ENCODE data around the gene MLN.

MLN gene

GRCh38 chr6:33790910-33791309 lies 12.9 kb downstream of the MLN start:
- ATAC-seq, result no peak
- no peak for TF ChIP-seq ZNF70 (CRISPR knock-in tag; IDR thresholded peaks at IDR 0.05)
- no peak for TF ChIP-seq CSDC2 (CRISPR knock-in tag; IDR thresholded peaks at IDR 0.05)
- no peak for TF ChIP-seq CSRNP3 (CRISPR knock-in tag; IDR thresholded peaks at IDR 0.05)
- no peak for TF ChIP-seq ARNTL (CRISPR knock-in tag; IDR thresholded peaks at IDR 0.05; ENCODE audit: borderline replicate concordance, low read depth)
- no peak for TF ChIP-seq ZNF565 (CRISPR knock-in tag; conservative IDR thresholded peaks at IDR 0.05; ENCODE audit: low read depth)
- no peak for TF ChIP-seq TCF4 (CRISPR knock-in tag; IDR thresholded peaks at IDR 0.05; ENCODE audit: borderline replicate concordance)
- no peak for TF ChIP-seq ZNF8 (CRISPR knock-in tag; IDR thresholded peaks at IDR 0.05)
- TF ChIP-seq PPARA (CRISPR knock-in tag; IDR thresholded peaks at IDR 0.05; ENCODE audit: borderline replicate concordance), result no peak
- TF ChIP-seq ZFP3 (CRISPR knock-in tag; IDR thresholded peaks at IDR 0.05), result no peak
- TF ChIP-seq PATZ1 (CRISPR knock-in tag; IDR thresholded peaks at IDR 0.05; ENCODE audit: borderline replicate concordance), result no peak
- TF ChIP-seq RARB (CRISPR knock-in tag; IDR thresholded peaks at IDR 0.05), result no peak
- no peak for TF ChIP-seq BACH2 (CRISPR knock-in tag; IDR thresholded peaks at IDR 0.05; ENCODE audit: borderline replicate concordance)
- no peak for TF ChIP-seq TOX (CRISPR knock-in tag; IDR thresholded peaks at IDR 0.05; ENCODE audit: borderline replicate concordance)
- TF ChIP-seq ESRRG (CRISPR knock-in tag; IDR thresholded peaks at IDR 0.05), result no peak
- no peak for TF ChIP-seq ISL1 (CRISPR knock-in tag; IDR thresholded peaks at IDR 0.05)
- no peak for TF ChIP-seq TSHZ2 (CRISPR knock-in tag; IDR thresholded peaks at IDR 0.05)
- no peak for TF ChIP-seq CREB5 (CRISPR knock-in tag; IDR thresholded peaks at IDR 0.05; ENCODE audit: low read depth)

- TF ChIP-seq CSDC2 (CRISPR knock-in tag; IDR thresholded peaks at IDR 0.05), result no peak
- no peak for TF ChIP-seq ZNF8 (CRISPR knock-in tag; IDR thresholded peaks at IDR 0.05)
- TF ChIP-seq ZNF70 (CRISPR knock-in tag; IDR thresholded peaks at IDR 0.05), result no peak
- no peak for TF ChIP-seq PATZ1 (CRISPR knock-in tag; IDR thresholded peaks at IDR 0.05; ENCODE audit: borderline replicate concordance)
- TF ChIP-seq ZC3H10 (CRISPR knock-in tag; IDR thresholded peaks at IDR 0.05), result no peak
Observed at GRCh38 chr6:33790379-33790778, 13.4 kb downstream of the MLN start.

GRCh38 chr6:33789550-33789895 lies 14.3 kb downstream of the MLN start:
- TF ChIP-seq ISL1 (CRISPR knock-in tag; IDR thresholded peaks at IDR 0.05) (no peak), PPARA (CRISPR knock-in tag; IDR thresholded peaks at IDR 0.05; ENCODE audit: borderline replicate concordance) (no peak), OSR1 (CRISPR knock-in tag; IDR thresholded peaks at IDR 0.05) (no peak), ZC3H10 (CRISPR knock-in tag; IDR thresholded peaks at IDR 0.05) (no peak), TSHZ2 (CRISPR knock-in tag; IDR thresholded peaks at IDR 0.05) (no peak), SNAI2 (CRISPR knock-in tag; IDR thresholded peaks at IDR 0.05) (no peak), ARNTL (CRISPR knock-in tag; IDR thresholded peaks at IDR 0.05; ENCODE audit: borderline replicate concordance, low read depth) (no peak)
- no peak for ATAC-seq

More at GRCh38 chr6:33790379-33790778, 13.4 kb downstream of the MLN start:
- no peak for ATAC-seq
